ENCODE measurements around the gene AGAP1. TPM values are rescaled to one million over a fixed set of nuclear protein-coding genes. Genes with fewer than 3 reads are reported as not detected.

The AGAP1 gene
- total and polyA plus RNA-seq, 10 donors = 1.1 to 26.6 (median 11.3) TPM

DNA sequence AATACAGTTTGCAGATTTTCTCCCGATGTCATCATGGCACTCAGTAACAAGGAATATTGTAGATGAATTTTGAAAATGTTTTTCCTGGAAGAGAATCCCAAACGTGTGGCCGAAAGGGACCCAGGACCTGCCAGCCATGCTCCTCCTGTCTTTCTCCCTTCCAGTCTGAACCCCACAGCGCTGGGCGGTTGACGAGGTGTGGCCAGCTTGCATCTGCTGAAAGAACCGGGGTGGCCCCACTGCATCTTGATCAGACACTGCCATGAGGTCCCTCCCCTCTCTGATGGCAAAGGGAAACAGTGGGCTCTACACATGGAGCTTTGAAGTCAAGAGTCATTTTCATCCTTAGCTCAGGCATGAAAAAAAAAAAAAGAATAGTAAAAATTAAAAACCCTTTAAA lies 240.3 kb downstream of the AGAP1 start:
- H3K4me3 ChIP-seq = no peak overlapping the region
- DNase-seq = no peak
- intact Hi-C loops (cut with DNase I; ENCODE audit: low total_unique reads) = no loop called here
- no peak overlapping the region for H3K27ac ChIP-seq
- no peaks in the 10 kb centered on the region for H3K36me3 ChIP-seq
- H3K9me3 ChIP-seq = no peaks in the 10 kb centered on the region
- H3K27me3 ChIP-seq (replicated peaks in 1 of 7) = no peaks in the 10 kb centered on the region
- 88 to 95% (median 89%) methylated on average over 7 of the region's 7 CpGs for WGBS, 5 donors
- H3K4me1 ChIP-seq = no peaks in the 10 kb centered on the region
- TF ChIP-seq POLR2A (IDR thresholded peaks at IDR 0.05) (no peak), CTCF (IDR thresholded peaks at IDR 0.05 in 8 of 11, conservative IDR thresholded peaks at IDR 0.05 in 3 of 11) (no peak), POLR2AphosphoS5 (IDR thresholded peaks at IDR 0.05) (no peak)

DNA sequence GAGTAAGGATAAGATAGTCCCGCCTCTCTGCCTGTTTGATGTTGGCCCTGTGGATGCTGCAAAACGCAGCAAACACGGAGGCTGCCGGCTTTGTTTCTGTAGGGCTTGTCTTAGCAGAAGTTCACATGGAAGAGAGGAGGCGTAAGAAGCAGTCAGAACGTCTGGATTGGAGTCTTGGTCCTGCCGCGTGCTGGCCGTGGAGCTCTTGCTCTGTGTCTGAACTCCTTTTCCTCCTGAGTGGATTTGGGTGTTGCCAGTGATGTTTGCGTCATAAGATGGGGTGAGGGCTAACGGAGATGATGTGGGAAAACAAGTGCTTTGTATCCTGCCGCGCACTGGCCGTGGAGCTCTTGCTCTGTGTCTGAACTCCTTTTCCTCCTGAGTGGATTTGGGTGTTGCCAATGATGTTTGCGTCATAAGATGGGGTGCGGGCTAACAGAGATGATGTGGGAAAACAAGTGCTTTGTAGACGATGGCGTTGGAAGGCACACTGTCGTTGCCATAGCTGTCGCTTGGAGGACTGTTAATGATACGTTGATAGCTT lies 240.9 kb downstream of the AGAP1 start:
- H3K9me3 ChIP-seq = no peaks in the 10 kb centered on the region
- H3K4me3 ChIP-seq = no peak overlapping the region
- no peaks in the 10 kb centered on the region for H3K27me3 ChIP-seq (replicated peaks in 1 of 7)
- intact Hi-C loops (cut with DNase I; ENCODE audit: low total_unique reads) = no loop called here
- TF ChIP-seq CTCF (IDR thresholded peaks at IDR 0.05 in 8 of 11, conservative IDR thresholded peaks at IDR 0.05 in 3 of 11) (no peak), POLR2A (IDR thresholded peaks at IDR 0.05) (no peak), POLR2AphosphoS5 (IDR thresholded peaks at IDR 0.05) (no peak)
- no peak for DNase-seq
- WGBS, 5 donors = 87 to 93% (median 91%) methylated on average over 21 of the region's 21 CpGs
- H3K4me1 ChIP-seq = no peaks in the 10 kb centered on the region
- H3K27ac ChIP-seq = no peak overlapping the region
- no peaks in the 10 kb centered on the region for H3K36me3 ChIP-seq

GRCh38 chr2:235737396-235737795 lies 243.6 kb downstream of the AGAP1 start:
- WGBS, 5 donors = 80 to 88% (median 83%) methylated on average over 10 of the region's 10 CpGs
- Histone ChIP-seq H3K27me3 (replicated peaks in 1 of 7) (no peaks in the 10 kb centered on the region), H3K4me1 (no peaks in the 10 kb centered on the region), H3K36me3 (no peaks in the 10 kb centered on the region), H3K9me3 (no peaks in the 10 kb centered on the region), H3K4me3 (no peak overlapping the region), H3K27ac (no peak overlapping the region)
- intact Hi-C loops (cut with DNase I; ENCODE audit: low total_unique reads) = no loop called here
- DNase-seq = no peak
- TF ChIP-seq POLR2A (IDR thresholded peaks at IDR 0.05) (no peak), POLR2AphosphoS5 (IDR thresholded peaks at IDR 0.05) (no peak), CTCF (IDR thresholded peaks at IDR 0.05 in 8 of 11, conservative IDR thresholded peaks at IDR 0.05 in 3 of 11) (no peak)

DNA sequence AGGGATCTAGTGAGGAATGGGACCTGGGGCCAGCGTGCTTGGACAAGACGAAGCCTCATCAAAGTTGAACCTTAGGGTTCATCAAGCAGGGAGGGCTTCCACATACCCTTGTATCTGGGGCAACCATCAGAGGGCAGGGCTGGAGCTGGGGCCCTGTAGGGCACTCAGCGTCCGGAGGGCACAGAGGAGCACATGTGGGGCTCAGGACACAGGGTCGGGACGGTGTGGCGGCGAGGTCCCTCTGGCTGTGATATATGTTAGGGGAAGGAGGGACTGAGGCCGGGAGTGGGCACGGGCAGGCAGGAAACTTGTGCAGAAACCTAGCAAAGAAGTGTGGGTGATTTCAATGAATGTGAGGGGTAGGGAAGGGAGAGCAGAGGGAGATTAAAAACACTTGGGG lies 244.0 kb downstream of the AGAP1 start:
- intact Hi-C loops (cut with DNase I; ENCODE audit: low total_unique reads) = no loop called here
- Histone ChIP-seq H3K27ac (no peak overlapping the region), H3K4me3 (no peak overlapping the region), H3K27me3 (replicated peaks in 1 of 7) (no peaks in the 10 kb centered on the region), H3K9me3 (no peaks in the 10 kb centered on the region), H3K4me1 (no peaks in the 10 kb centered on the region), H3K36me3 (no peaks in the 10 kb centered on the region)
- no peak for DNase-seq
- 89 to 93% (median 93%) methylated on average over 9 to 10 of the region's 10 CpGs for WGBS, 5 donors
- TF ChIP-seq POLR2A (IDR thresholded peaks at IDR 0.05) (no peak), POLR2AphosphoS5 (IDR thresholded peaks at IDR 0.05) (no peak), CTCF (IDR thresholded peaks at IDR 0.05 in 8 of 11, conservative IDR thresholded peaks at IDR 0.05 in 3 of 11) (no peak)

All from spleen (tissue), 11 donors.